ENCODE measurements around the gene HARS1. TPM values are rescaled to one million over a fixed set of nuclear protein-coding genes. Genes with fewer than 3 reads are reported as not detected.

The HARS1 gene
- total and polyA plus RNA-seq, 2 of the 13 experiments (the other 11 are each of a cell fraction or from before 2014, with no cell fraction given) = 36.9 to 66.2 TPM

GRCh38 chr5:140672455-140673186, 18.5 kb downstream of the HARS1 start:
- Histone ChIP-seq H3K4me3 (replicated peaks in 1 of 3; ENCODE audit: insufficient read depth in 1 of 3, low read depth in 2 of 3, low read length in 3 of 3) (no peak overlapping the region), H4K20me1 (ENCODE audit: insufficient read depth, low read length) (no peaks in the 10 kb centered on the region), H3K27ac (ENCODE audit: extremely low read length, insufficient read depth, low read length) (no peak overlapping the region), H2AFZ (ENCODE audit: low read length) (no peak overlapping the region), H3K27me3 (ENCODE audit: control insufficient read depth in 1 of 2, insufficient read depth in 2 of 2, low read length in 2 of 2) (no peaks in the 10 kb centered on the region), H3K9me3 (ENCODE audit: low read length) (no peaks in the 10 kb centered on the region), H3K9ac (ENCODE audit: insufficient read depth, low read depth, low read length) (no peak overlapping the region), H3K4me2 (ENCODE audit: low read depth, low read length) (no peak overlapping the region), H3K4me1 (ENCODE audit: insufficient read depth, low read length) (no peaks in the 10 kb centered on the region), H3K79me2 (ENCODE audit: insufficient read depth, low read length) (no peaks in the 10 kb centered on the region), H3K36me3 (replicated peaks in 1 of 2; ENCODE audit: control insufficient read depth in 1 of 2, insufficient read depth in 2 of 2, low read length in 2 of 2) (peaks cover 34 to 63% of the 10 kb centered on the region in 2 experiments; a peak in 4 of 5 replicates)
- CTCF ChIA-PET (ENCODE audit: low intra/inter-chr PET ratio, low total read pairs) = no interaction called here
- peak; percentile 67 for TF ChIP-seq AGO2 (optimal IDR thresholded peaks at IDR 0.05; ENCODE audit: low read depth, low read length)
- peak; percentile 57 for TF ChIP-seq RBFOX2 (IDR thresholded peaks at IDR 0.05; ENCODE audit: low read depth, low read length)
- 0 out of 2 replicates have a peak, but pooled peaks have one; percentile 31 for TF ChIP-seq ZNF629 (CRISPR knock-in tag; conservative IDR thresholded peaks at IDR 0.05)
- TF ChIP-seq AGO1 (IDR thresholded peaks at IDR 0.05; ENCODE audit: low read depth, low read length, poor library complexity, severe bottlenecking) = peak; percentile 69
- TF ChIP-seq ZNF597 (CRISPR knock-in tag; IDR thresholded peaks at IDR 0.05) = no peak
- TF ChIP-seq GPN1 (CRISPR knock-in tag; IDR thresholded peaks at IDR 0.05; ENCODE audit: borderline replicate concordance) = no peak
- DNase-seq (ENCODE audit: low spot score) (no peak), FAIRE-seq (no peak), ATAC-seq (peak; percentile 10)
- no TSS peak for BruUV-seq (replicated peaks)
- 99% methylated on average over 52 of the region's 70 CpGs for WGBS (ENCODE audit: low lambda C conversion rate)
- intact Hi-C loops (cut with micrococcal nuclease; ENCODE audit: unreplicated experiment) = no loop called here
- in situ Hi-C loops (cut with HindIII; ENCODE audit: extremely low pct_ligation_motif_present, low pct_unique_long_range_greater_than_20kb) = no loop called here
- POLR2A ChIA-PET = no interaction called here
